Glutamatergic neuron (in vitro differentiated cells): ENCODE results near the gene UNC13C. TPM values are rescaled to one million over a fixed set of nuclear protein-coding genes. Genes with fewer than 3 reads are reported as not detected.

Experiments used
- DNase-seq: peaks from one replicate; pipeline ENCODE4 v3.0.0; 2022
- H3K27ac Mint-ChIP-seq: one replicate; pipeline ENCODE4 v1.8.0; 2020; ENCODE audit warnings: mild to moderate bottlenecking, mixed read lengths, inconsistent platforms; ENCODE audit not compliant: unreplicated experiment
- H3K27me3 Mint-ChIP-seq: one replicate; pipeline ENCODE4 v1.8.0; 2020; ENCODE audit warnings: mild to moderate bottlenecking, moderate library complexity, mixed read lengths, inconsistent platforms; ENCODE audit not compliant: unreplicated experiment
- H3K36me3 Mint-ChIP-seq: one replicate; pipeline ENCODE4 v1.8.0; 2020; ENCODE audit warnings: mild to moderate bottlenecking, mixed read lengths, inconsistent platforms; ENCODE audit not compliant: unreplicated experiment
- H3K4me1 Mint-ChIP-seq: one replicate; pipeline ENCODE4 v1.8.0; 2020; ENCODE audit warnings: mild to moderate bottlenecking, low read depth, mixed read lengths, inconsistent platforms; ENCODE audit not compliant: unreplicated experiment
- H3K4me3 Mint-ChIP-seq: one replicate; pipeline ENCODE4 v1.8.0; 2020; ENCODE audit warnings: mild to moderate bottlenecking, mixed read lengths, inconsistent platforms; ENCODE audit not compliant: unreplicated experiment
- H3K9me3 Mint-ChIP-seq: one replicate; pipeline ENCODE4 v1.8.0; 2020; ENCODE audit warnings: mild to moderate bottlenecking, moderate library complexity, mixed read lengths, inconsistent platforms; ENCODE audit not compliant: unreplicated experiment
- CTCF ChIP-seq: fragments of 200-600 bp; sonication (generic); IDR thresholded peaks from one replicate; pipeline ENCODE4 v1.5.0; 2021; ENCODE audit not compliant: partially characterized antibody, unreplicated experiment
- total RNA-seq: library from RNA; stranded (reverse); fragmentation: NEBNext Ultra II Directional; extraction: Animal tissue kit (Norgen Biotek cat#: 25700); gene quantifications from one replicate; pipeline ENCODE4 v1.2.1, GENCODE V29; 2021; ENCODE audit not compliant: unreplicated experiment

UNC13C gene
- total RNA-seq, 1 donor from 2014 or later = 0.49 TPM

- DNase-seq = no peak
- Mint-ChIP-seq H3K36me3 (no peaks in the 10 kb centered on the region), H3K27me3 (no peaks in the 10 kb centered on the region)
These were observed 540.1 kb downstream of the UNC13C start for GRCh38 chr15:54518156-54518882.

GRCh38 chr15:54519577-54519976 is 541.3 kb downstream of the UNC13C start:
- Mint-ChIP-seq H3K4me1 (no peaks in the 10 kb centered on the region), H3K27ac (no peak overlapping the region), H3K9me3 (no peaks in the 10 kb centered on the region), H3K4me3 (no peak overlapping the region), H3K36me3 (no peaks in the 10 kb centered on the region), H3K27me3 (no peaks in the 10 kb centered on the region)
- TF ChIP-seq CTCF = no peak
- DNase-seq = no peak

More at GRCh38 chr15:54518156-54518882, 540.1 kb downstream of the UNC13C start:
- Mint-ChIP-seq H3K27ac (no peak overlapping the region), H3K4me3 (no peak overlapping the region), H3K4me1 (no peaks in the 10 kb centered on the region), H3K9me3 (no peaks in the 10 kb centered on the region)
- TF ChIP-seq CTCF = no peak

DNA sequence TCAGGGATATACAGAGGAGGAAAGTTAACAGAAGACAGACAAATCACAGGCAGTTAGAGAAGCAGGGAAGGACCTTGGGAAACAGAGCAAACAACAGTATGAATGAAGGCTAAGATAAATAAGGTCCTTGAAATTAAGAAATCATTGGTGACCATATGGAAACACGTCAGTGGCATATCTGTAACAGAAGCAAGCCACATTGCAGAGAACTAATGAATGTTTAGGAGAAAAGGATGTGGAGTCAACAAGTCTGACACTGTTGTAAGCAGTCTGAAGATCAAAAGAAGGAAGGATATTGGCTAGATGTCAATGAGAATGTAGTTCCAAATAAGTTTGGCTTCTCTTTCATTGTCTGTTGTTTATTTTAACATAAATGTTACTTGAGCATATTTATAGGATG is 542.4 kb downstream of the UNC13C start:
- no peaks in the 10 kb centered on the region for H3K9me3 Mint-ChIP-seq
- TF ChIP-seq CTCF = no peak
- no peak overlapping the region for H3K27ac Mint-ChIP-seq

GRCh38 chr15:54521206-54521605 is 543.0 kb downstream of the UNC13C start:
- no peaks in the 10 kb centered on the region for H3K36me3 Mint-ChIP-seq
- no peaks in the 10 kb centered on the region for H3K9me3 Mint-ChIP-seq
- H3K4me3 Mint-ChIP-seq = no peak overlapping the region
- H3K27me3 Mint-ChIP-seq = no peaks in the 10 kb centered on the region
- no peak for TF ChIP-seq CTCF
- H3K27ac Mint-ChIP-seq = no peak overlapping the region
- no peak for DNase-seq
- H3K4me1 Mint-ChIP-seq = no peaks in the 10 kb centered on the region

More for the DNA sequence above, 542.4 kb downstream of the UNC13C start:
- Mint-ChIP-seq H3K4me3 (no peak overlapping the region), H3K36me3 (no peaks in the 10 kb centered on the region), H3K27me3 (no peaks in the 10 kb centered on the region), H3K4me1 (no peaks in the 10 kb centered on the region)
- DNase-seq = no peak

DNA sequence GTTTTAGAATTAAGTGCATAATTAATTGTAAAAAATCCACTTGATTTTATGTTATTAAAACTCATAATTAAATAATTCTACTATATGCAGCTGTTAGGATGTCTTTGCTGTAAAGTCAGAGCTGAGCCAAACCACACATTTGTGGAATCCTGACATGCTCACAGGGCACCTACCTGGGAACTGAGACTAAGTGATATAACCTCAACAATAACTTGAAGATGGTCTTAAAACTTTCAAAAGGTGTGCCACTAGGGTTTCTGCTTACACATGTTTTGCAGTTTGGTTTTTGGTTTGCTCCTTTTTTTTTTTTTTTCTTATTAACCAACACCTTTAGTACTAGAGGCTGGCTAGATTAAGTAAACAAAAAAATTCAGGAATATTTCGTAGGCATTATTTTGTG is 549.8 kb downstream of the UNC13C start:
- no peak for DNase-seq
- Mint-ChIP-seq H3K27me3 (no peaks in the 10 kb centered on the region), H3K4me1 (no peaks in the 10 kb centered on the region), H3K36me3 (no peaks in the 10 kb centered on the region), H3K4me3 (no peak overlapping the region), H3K27ac (no peak overlapping the region), H3K9me3 (no peaks in the 10 kb centered on the region)
- no peak for TF ChIP-seq CTCF
